Measurements from ENCODE around the gene ITFG1. TPM values are rescaled to one million over a fixed set of nuclear protein-coding genes. Genes with fewer than 3 reads are reported as not detected.

Gene ITFG1
- total RNA-seq, 1 experiment from 2014 or later: 18.0 TPM

- Histone ChIP-seq H3K56ac (ENCODE audit: insufficient read length, low read depth, low read length) (no peak within 1 kb of the TSS), H3K4ac (ENCODE audit: low read depth, low read length) (no peak within 1 kb of the TSS), H3K27me3 (ENCODE audit: insufficient read depth, low read length) (peaks cover 3% of the 10 kb centered on the region; the same call in 1 of the 2 replicates), H3K4me1 (ENCODE audit: insufficient read depth, low read length) (no peaks in the 10 kb centered on the region), H2BK120ac (ENCODE audit: low read depth, low read length, poor library complexity, severe bottlenecking) (no peak within 1 kb of the TSS), H2BK12ac (ENCODE audit: insufficient read length, low read depth, low read length) (no peak within 1 kb of the TSS), H3K9me3 (ENCODE audit: control insufficient read depth, low read depth, low read length) (no peaks in the 10 kb centered on the region), H3K79me1 (ENCODE audit: insufficient read depth, low read depth, low read length, poor library complexity, severe bottlenecking) (no peaks in the 10 kb centered on the region), H4K5ac (ENCODE audit: insufficient read length, low read depth, low read length) (no peak within 1 kb of the TSS), H4K91ac (ENCODE audit: insufficient read length, low read depth, low read length) (no peak within 1 kb of the TSS), H2AK5ac (ENCODE audit: insufficient read length, low read length) (no peak within 1 kb of the TSS), H3K23me2 (ENCODE audit: insufficient read length, low read depth, low read length, poor library complexity, severe bottlenecking) (peaks cover 16% of the 10 kb centered on the region), H3K27ac (ENCODE audit: insufficient read length, low read depth, low read length) (no peak within 1 kb of the TSS), H3K4me2 (ENCODE audit: insufficient read depth, insufficient read length, low read length) (peak within 1 kb of the TSS; percentile 54), H4K20me1 (ENCODE audit: control insufficient read depth, insufficient read depth, insufficient read length) (no peaks in the 10 kb centered on the region), H3T11ph (ENCODE audit: low read length) (no peak within 1 kb of the TSS), H3K9ac (ENCODE audit: extremely low read depth, insufficient read length, low read length) (peak within 1 kb of the TSS; percentile 2), H3K79me2 (ENCODE audit: insufficient read depth, low read length) (peaks cover 1% of the 10 kb centered on the region; the same call in 1 of the 2 replicates), H2AFZ (ENCODE audit: low read length) (no peak within 1 kb of the TSS), H3K14ac (ENCODE audit: insufficient read depth, low read length) (peak within 1 kb of the TSS; percentile 89; the same call in 1 of the 2 replicates), H4K8ac (replicated peaks; ENCODE audit: insufficient read length, low read depth, low read length) (no peak within 1 kb of the TSS), H3K23ac (ENCODE audit: insufficient read length, low read depth, low read length) (no peak within 1 kb of the TSS), H3K18ac (ENCODE audit: insufficient read length, low read depth, low read length) (no peak within 1 kb of the TSS), H2BK5ac (ENCODE audit: insufficient read length, low read length) (no peak within 1 kb of the TSS), H2BK20ac (ENCODE audit: low read depth, low read length, poor library complexity, severe bottlenecking) (no peak within 1 kb of the TSS), H2BK15ac (ENCODE audit: low read depth, low read length) (no peak within 1 kb of the TSS)
- Mint-ChIP-seq H3K4me1 (peaks cover 21 to 28% of the 10 kb centered on the region in 2 experiments), H3K27ac (no peak within 1 kb of the TSS), H3K36me3 (ENCODE audit: insufficient read depth in 1 of 3, low read depth in 3 of 3) (no peaks in the 10 kb centered on the region; a peak in 1 of 7 replicates), H3K9me3 (peaks cover 0 to 3% of the 10 kb centered on the region in 2 experiments; a peak in 1 of 5 replicates), H3K27me3 (ENCODE audit: low read depth) (peaks cover 35% of the 10 kb centered on the region), H3K4me3 (peak within 1 kb of the TSS; percentile 70 to 83)
- WGBS (ENCODE audit: extremely low coverage, insufficient read length, low lambda C conversion rate): no CpG with 5 or more reads among the region's 130 CpGs
- peak; percentile 75 for DNase-seq
- TF ChIP-seq, protein P1, sequence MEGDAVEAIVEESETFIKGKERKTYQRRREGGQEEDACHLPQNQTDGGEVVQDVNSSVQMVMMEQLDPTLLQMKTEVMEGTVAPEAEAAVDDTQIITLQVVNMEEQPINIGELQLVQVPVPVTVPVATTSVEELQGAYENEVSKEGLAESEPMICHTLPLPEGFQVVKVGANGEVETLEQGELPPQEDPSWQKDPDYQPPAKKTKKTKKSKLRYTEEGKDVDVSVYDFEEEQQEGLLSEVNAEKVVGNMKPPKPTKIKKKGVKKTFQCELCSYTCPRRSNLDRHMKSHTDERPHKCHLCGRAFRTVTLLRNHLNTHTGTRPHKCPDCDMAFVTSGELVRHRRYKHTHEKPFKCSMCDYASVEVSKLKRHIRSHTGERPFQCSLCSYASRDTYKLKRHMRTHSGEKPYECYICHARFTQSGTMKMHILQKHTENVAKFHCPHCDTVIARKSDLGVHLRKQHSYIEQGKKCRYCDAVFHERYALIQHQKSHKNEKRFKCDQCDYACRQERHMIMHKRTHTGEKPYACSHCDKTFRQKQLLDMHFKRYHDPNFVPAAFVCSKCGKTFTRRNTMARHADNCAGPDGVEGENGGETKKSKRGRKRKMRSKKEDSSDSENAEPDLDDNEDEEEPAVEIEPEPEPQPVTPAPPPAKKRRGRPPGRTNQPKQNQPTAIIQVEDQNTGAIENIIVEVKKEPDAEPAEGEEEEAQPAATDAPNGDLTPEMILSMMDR (conservative IDR thresholded peaks at IDR 0.05): peak; percentile 70
Observed at GRCh38 chr16:47143677-47144558, 316.9 kb downstream of the ITFG1 start, which contains the start of gene NETO2. NETO2 (minus strand) TSS chr16:47143945; CDS start chr16:47143612, 333 bp downstream.
